ENCODE data around the gene SUCLG2.

Gene SUCLG2

GRCh38 chr3:67649681-67650080 lies 4.7 kb downstream of the SUCLG2 start:
- H3K36me3 ChIP-seq (ENCODE audit: control insufficient read depth, insufficient read depth, low read length), result no peaks in the 10 kb centered on the region; the same call in none of the 2 replicates
- no peak for TF ChIP-seq CTCF (IDR thresholded peaks at IDR 0.05; ENCODE audit: insufficient read depth, low read length, poor library complexity, severe bottlenecking)
- H3K27me3 ChIP-seq (replicated peaks; ENCODE audit: control insufficient read depth, insufficient read depth, low read length), result no peaks in the 10 kb centered on the region
- DNase-seq (ENCODE audit: extremely low read depth, insufficient read length), result no peak
- no peak overlapping the region for H3K4me3 ChIP-seq (replicated peaks; ENCODE audit: low read depth, low read length)

GRCh38 chr3:67648701-67649100 lies 5.7 kb downstream of the SUCLG2 start:
- Histone ChIP-seq H3K27me3 (replicated peaks; ENCODE audit: control insufficient read depth, insufficient read depth, low read length) (no peaks in the 10 kb centered on the region), H3K36me3 (ENCODE audit: control insufficient read depth, insufficient read depth, low read length) (no peaks in the 10 kb centered on the region; the same call in none of the 2 replicates), H3K4me3 (replicated peaks; ENCODE audit: low read depth, low read length) (no peak overlapping the region)
- no peak for DNase-seq (ENCODE audit: extremely low read depth, insufficient read length)
- TF ChIP-seq CTCF (IDR thresholded peaks at IDR 0.05; ENCODE audit: insufficient read depth, low read length, poor library complexity, severe bottlenecking), result no peak

- Histone ChIP-seq H3K36me3 (ENCODE audit: control insufficient read depth, insufficient read depth, low read length) (peaks cover 2% of the 10 kb centered on the region), H3K27me3 (replicated peaks; ENCODE audit: control insufficient read depth, insufficient read depth, low read length) (no peaks in the 10 kb centered on the region), H3K4me3 (replicated peaks; ENCODE audit: low read depth, low read length) (no peak overlapping the region)
- no peak for DNase-seq (ENCODE audit: extremely low read depth, insufficient read length)
- no peak for TF ChIP-seq CTCF (IDR thresholded peaks at IDR 0.05; ENCODE audit: insufficient read depth, low read length, poor library complexity, severe bottlenecking)
Measured at GRCh38 chr3:67648229-67648628, 6.2 kb downstream of the SUCLG2 start.

GRCh38 chr3:67647390-67647878 lies 7.0 kb downstream of the SUCLG2 start:
- Histone ChIP-seq H3K4me3 (replicated peaks; ENCODE audit: low read depth, low read length) (no peak overlapping the region), H3K27me3 (replicated peaks; ENCODE audit: control insufficient read depth, insufficient read depth, low read length) (no peaks in the 10 kb centered on the region), H3K36me3 (ENCODE audit: control insufficient read depth, insufficient read depth, low read length) (peaks cover 2% of the 10 kb centered on the region)
- no peak for TF ChIP-seq CTCF (IDR thresholded peaks at IDR 0.05; ENCODE audit: insufficient read depth, low read length, poor library complexity, severe bottlenecking)
- no peak for DNase-seq (ENCODE audit: extremely low read depth, insufficient read length)

- DNase-seq (ENCODE audit: extremely low read depth, insufficient read length), result no peak
- no peaks in the 10 kb centered on the region for H3K27me3 ChIP-seq (replicated peaks; ENCODE audit: control insufficient read depth, insufficient read depth, low read length)
- H3K4me3 ChIP-seq (replicated peaks; ENCODE audit: low read depth, low read length), result no peak overlapping the region
- TF ChIP-seq CTCF (IDR thresholded peaks at IDR 0.05; ENCODE audit: insufficient read depth, low read length, poor library complexity, severe bottlenecking), result no peak
- H3K36me3 ChIP-seq (ENCODE audit: control insufficient read depth, insufficient read depth, low read length), result peaks cover 2% of the 10 kb centered on the region
Measured at GRCh38 chr3:67646586-67647234, 7.7 kb downstream of the SUCLG2 start.

Data from GM06990 (cell line).